Neural crest cell (in vitro differentiated cells): ENCODE measurements around the gene EPN3. TPM values are rescaled to one million over a fixed set of nuclear protein-coding genes. Genes with fewer than 3 reads are reported as not detected.

Experiments
- DNase-seq: peaks from one replicate; pipeline ENCODE4 v3.0.0; 2021; ENCODE audit warnings: low read depth, mixed read lengths, low spot score
- H3K27ac Mint-ChIP-seq: one replicate; pipeline ENCODE4 v1.8.0; 2021; ENCODE audit warnings: mild to moderate bottlenecking, mixed read lengths; ENCODE audit not compliant: unreplicated experiment
- H3K27me3 Mint-ChIP-seq: 2 replicates; pipeline ENCODE4 v1.8.0; 2021; ENCODE audit warnings: low read depth, mild to moderate bottlenecking, mixed read lengths
- H3K36me3 Mint-ChIP-seq: 2 replicates; pipeline ENCODE4 v1.8.0; 2021; ENCODE audit warnings: low read depth, mild to moderate bottlenecking, mixed read lengths
- H3K4me1 Mint-ChIP-seq: 2 replicates; pipeline ENCODE4 v1.8.0; 2021; ENCODE audit warnings: mixed read lengths
- H3K4me3 Mint-ChIP-seq: one replicate; pipeline ENCODE4 v1.8.0; 2021; ENCODE audit warnings: mild to moderate bottlenecking, mixed read lengths
- H3K9me3 Mint-ChIP-seq: 2 replicates; pipeline ENCODE4 v1.8.0; 2021; ENCODE audit warnings: mixed read lengths
- total RNA-seq: library from RNA; stranded (reverse); gene quantifications from 2 replicates; pipeline ENCODE4 v1.2.1, GENCODE V29; 2021
- TF ChIP-seq, protein P1 (sequence below): fragments of 200-600 bp; sonication (generic); conservative IDR thresholded peaks from 2 replicates; pipeline ENCODE4 v1.5.0; 2021; ENCODE audit warnings: antibody characterized with exemption, mild to moderate bottlenecking

EPN3 gene
- total RNA-seq, 1 donor from 2014 or later, result not detected

DNA sequence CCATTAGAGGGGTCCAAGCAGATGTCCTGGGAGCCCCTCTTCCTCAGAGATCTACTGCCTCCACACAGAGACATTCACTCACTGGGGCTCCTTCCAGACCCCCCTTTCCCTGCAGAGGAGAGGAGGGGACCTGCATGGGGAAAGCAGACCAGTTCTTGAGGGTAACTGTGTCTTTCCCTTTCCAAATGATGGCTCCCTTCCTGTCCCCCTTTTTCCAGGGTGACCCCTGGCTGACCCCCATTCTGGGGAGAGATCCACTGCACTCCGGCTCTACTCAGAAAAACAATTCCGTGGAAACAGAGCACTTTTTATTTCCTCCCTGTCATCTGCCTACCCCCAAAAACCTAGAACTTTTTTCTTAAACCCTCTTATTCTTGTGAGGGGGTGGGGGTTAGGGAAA, 34.4 kb downstream of the EPN3 start:
- TF ChIP-seq, protein P1, sequence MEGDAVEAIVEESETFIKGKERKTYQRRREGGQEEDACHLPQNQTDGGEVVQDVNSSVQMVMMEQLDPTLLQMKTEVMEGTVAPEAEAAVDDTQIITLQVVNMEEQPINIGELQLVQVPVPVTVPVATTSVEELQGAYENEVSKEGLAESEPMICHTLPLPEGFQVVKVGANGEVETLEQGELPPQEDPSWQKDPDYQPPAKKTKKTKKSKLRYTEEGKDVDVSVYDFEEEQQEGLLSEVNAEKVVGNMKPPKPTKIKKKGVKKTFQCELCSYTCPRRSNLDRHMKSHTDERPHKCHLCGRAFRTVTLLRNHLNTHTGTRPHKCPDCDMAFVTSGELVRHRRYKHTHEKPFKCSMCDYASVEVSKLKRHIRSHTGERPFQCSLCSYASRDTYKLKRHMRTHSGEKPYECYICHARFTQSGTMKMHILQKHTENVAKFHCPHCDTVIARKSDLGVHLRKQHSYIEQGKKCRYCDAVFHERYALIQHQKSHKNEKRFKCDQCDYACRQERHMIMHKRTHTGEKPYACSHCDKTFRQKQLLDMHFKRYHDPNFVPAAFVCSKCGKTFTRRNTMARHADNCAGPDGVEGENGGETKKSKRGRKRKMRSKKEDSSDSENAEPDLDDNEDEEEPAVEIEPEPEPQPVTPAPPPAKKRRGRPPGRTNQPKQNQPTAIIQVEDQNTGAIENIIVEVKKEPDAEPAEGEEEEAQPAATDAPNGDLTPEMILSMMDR, result no peak
- DNase-seq, result no peak
- Mint-ChIP-seq H3K27ac (no peak overlapping the region), H3K9me3 (no peaks in the 10 kb centered on the region), H3K4me1 (peaks cover 43% of the 10 kb centered on the region), H3K36me3 (no peaks in the 10 kb centered on the region), H3K27me3 (peaks cover 62% of the 10 kb centered on the region), H3K4me3 (peak overlapping the region; percentile 11)

DNA sequence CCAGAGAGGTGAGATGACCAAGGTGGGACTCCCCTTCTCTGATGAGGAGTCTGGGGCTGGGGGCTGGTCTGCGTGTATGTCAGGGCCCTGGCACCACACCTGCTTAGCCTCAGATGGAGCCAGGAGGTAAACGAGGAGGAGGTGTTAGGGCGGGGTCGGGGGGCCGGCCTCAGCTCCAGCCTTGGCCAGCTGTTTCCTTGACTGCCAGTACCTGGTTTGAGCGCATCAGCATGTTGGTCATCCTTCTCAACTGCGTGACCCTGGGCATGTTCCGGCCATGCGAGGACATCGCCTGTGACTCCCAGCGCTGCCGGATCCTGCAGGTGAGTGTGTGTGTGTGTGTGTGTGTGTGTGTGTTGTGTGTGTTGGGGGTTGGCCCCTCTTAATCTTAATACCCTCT, 36.1 kb downstream of the EPN3 start:
- TF ChIP-seq, protein P1, result no peak
- Mint-ChIP-seq H3K9me3 (no peaks in the 10 kb centered on the region), H3K4me1 (peaks cover 38% of the 10 kb centered on the region), H3K27ac (no peak overlapping the region), H3K4me3 (no peak overlapping the region), H3K36me3 (no peaks in the 10 kb centered on the region), H3K27me3 (peaks cover 44% of the 10 kb centered on the region)
- DNase-seq, result no peak

DNA sequence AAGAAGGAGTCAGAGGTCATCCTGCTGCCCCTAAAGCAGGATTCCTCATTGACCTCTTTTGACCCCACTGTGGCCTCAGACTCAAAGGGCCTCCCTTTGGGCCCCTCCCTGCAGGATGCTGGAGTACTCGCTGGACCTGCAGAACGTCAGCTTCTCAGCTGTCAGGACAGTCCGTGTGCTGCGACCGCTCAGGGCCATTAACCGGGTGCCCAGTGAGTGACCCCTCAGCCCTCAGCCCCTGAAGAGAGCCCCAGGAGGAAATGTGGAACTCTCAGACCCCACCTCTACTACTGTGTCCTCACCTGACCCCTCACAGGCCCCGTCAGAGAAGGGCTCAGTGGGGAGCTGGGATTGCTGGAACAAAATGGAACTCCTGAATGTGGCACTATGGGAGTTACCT, 37.1 kb downstream of the EPN3 start:
- H3K27ac Mint-ChIP-seq, result no peak overlapping the region
- no peak overlapping the region for H3K4me3 Mint-ChIP-seq
- peaks cover 34% of the 10 kb centered on the region for H3K4me1 Mint-ChIP-seq
- DNase-seq, result no peak
- H3K36me3 Mint-ChIP-seq, result no peaks in the 10 kb centered on the region
- H3K9me3 Mint-ChIP-seq, result no peaks in the 10 kb centered on the region
- TF ChIP-seq, protein P1, result no peak
- H3K27me3 Mint-ChIP-seq, result peaks cover 35% of the 10 kb centered on the region

DNA sequence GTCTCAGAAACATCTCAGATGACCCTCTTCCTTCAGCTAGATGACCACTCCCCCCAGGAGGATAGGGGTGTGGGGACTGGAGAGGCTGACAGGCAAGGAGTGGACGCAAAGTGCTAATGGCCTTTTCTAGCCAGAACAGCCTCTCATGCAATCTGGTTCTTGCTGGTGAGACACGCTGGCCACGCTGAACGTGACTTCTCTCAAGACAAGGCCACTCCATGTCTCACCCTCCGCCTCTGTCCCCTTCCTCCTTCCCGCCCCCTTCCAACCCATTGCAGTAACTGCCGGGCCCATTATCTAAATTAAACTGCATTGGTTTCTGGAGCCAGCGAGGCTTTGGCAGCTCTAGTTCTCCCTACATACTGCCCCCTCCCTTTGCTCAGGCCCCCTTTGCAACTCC, 37.5 kb downstream of the EPN3 start:
- no peaks in the 10 kb centered on the region for H3K36me3 Mint-ChIP-seq
- peaks cover 30% of the 10 kb centered on the region for H3K27me3 Mint-ChIP-seq
- H3K4me3 Mint-ChIP-seq, result peak overlapping the region; percentile 24
- peaks cover 32% of the 10 kb centered on the region for H3K4me1 Mint-ChIP-seq
- TF ChIP-seq, protein P1, result no peak
- no peaks in the 10 kb centered on the region for H3K9me3 Mint-ChIP-seq
- no peak overlapping the region for H3K27ac Mint-ChIP-seq
- no peak for DNase-seq

DNA sequence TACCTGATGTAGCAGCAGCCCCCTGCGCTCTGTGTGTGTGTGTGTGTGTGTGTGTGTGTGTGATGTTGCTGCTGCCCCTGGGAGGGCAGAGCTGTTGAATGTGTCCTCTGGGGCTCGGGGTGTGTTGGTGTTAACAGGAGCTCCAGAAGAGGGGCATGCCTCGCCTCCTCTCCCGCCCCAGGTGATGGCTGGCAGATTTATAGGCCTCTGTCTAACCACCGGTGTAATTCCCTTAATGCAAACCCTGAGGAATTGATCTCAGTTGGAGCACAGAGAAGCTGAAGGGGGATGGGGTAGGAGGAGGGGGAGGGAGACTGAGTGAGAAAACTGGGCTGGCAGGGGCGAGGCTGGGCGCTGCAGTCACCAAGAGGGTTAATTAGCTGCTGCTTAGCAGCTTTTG, 38.0 kb downstream of the EPN3 start:
- no peak for DNase-seq
- Mint-ChIP-seq H3K9me3 (no peaks in the 10 kb centered on the region), H3K36me3 (no peaks in the 10 kb centered on the region), H3K4me1 (peaks cover 30% of the 10 kb centered on the region), H3K4me3 (no peak overlapping the region), H3K27me3 (peaks cover 26% of the 10 kb centered on the region), H3K27ac (no peak overlapping the region)
- TF ChIP-seq, protein P1, result no peak

DNA sequence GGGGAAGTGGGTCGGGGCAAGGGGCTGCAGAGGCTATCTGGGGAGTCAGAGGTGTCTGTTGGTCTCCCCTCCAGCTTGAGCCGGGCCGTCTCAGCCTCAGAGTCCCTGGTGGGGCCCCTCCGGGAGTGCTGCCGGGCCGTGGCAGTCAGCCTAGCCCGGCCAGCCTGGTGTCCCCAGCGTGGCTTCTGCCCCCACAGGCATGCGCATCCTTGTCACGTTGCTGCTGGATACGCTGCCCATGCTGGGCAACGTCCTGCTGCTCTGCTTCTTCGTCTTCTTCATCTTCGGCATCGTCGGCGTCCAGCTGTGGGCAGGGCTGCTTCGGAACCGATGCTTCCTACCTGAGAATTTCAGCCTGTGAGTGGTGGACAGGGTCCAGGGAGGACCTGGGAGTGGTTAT, 39.1 kb downstream of the EPN3 start:
- no peak overlapping the region for H3K4me3 Mint-ChIP-seq
- H3K27ac Mint-ChIP-seq, result no peak overlapping the region
- H3K9me3 Mint-ChIP-seq, result no peaks in the 10 kb centered on the region
- peaks cover 14% of the 10 kb centered on the region for H3K27me3 Mint-ChIP-seq
- TF ChIP-seq, protein P1, result no peak
- H3K36me3 Mint-ChIP-seq, result no peaks in the 10 kb centered on the region
- DNase-seq, result no peak
- H3K4me1 Mint-ChIP-seq, result peaks cover 18% of the 10 kb centered on the region
